Activated T-helper 17 cell treated with anti-CD3 and anti-CD28 coated beads, Interleukin-2, amount 50 U/mL, for 72 hours (primary cell): ENCODE data around the gene DEFB113. TPM values are rescaled to one million over a fixed set of nuclear protein-coding genes. Genes with fewer than 3 reads are reported as not detected.
A peak's percentile ranks its signal among the peaks of the same experiment; 100 is the strongest.

Source experiments
- ATAC-seq: fragments of 150-1000 bp; cut with Tn5 transposase; replicated peaks from 2 replicates; pipeline ENCODE4 v1.10.0; 2021; ENCODE audit warnings: mild to moderate bottlenecking, moderate library complexity
- H3K27ac Mint-ChIP-seq: one replicate; pipeline ENCODE4 v1.8.0; 2022; ENCODE audit warnings: mixed read lengths
- H3K27me3 Mint-ChIP-seq: one replicate; pipeline ENCODE4 v1.8.0; 2022; ENCODE audit warnings: mixed read lengths
- H3K36me3 Mint-ChIP-seq: one replicate; pipeline ENCODE4 v1.8.0; 2022; ENCODE audit warnings: low read depth, mild to moderate bottlenecking, mixed read lengths
- H3K4me1 Mint-ChIP-seq: one replicate; pipeline ENCODE4 v1.8.0; 2022; ENCODE audit warnings: mixed read lengths
- H3K4me3 Mint-ChIP-seq: one replicate; pipeline ENCODE4 v1.8.0; 2022; ENCODE audit warnings: mild to moderate bottlenecking, mixed read lengths
- H3K9me3 Mint-ChIP-seq: one replicate; pipeline ENCODE4 v1.8.0; 2022; ENCODE audit warnings: mixed read lengths
- total RNA-seq, 2 donors: library from RNA; stranded (reverse); gene quantifications; one replicate each; pipeline ENCODE4 v1.2.3, GENCODE V29; 2022

Gene DEFB113
- total RNA-seq: not detected

- H3K4me3 Mint-ChIP-seq: no peak within 1 kb of the TSS
- H3K27ac Mint-ChIP-seq: no peak within 1 kb of the TSS
- no peaks in the 10 kb centered on the region for H3K4me1 Mint-ChIP-seq
- H3K27me3 Mint-ChIP-seq: no peaks in the 10 kb centered on the region
- ATAC-seq: no peak
- H3K36me3 Mint-ChIP-seq: no peaks in the 10 kb centered on the region
- H3K9me3 Mint-ChIP-seq: peaks cover 5% of the 10 kb centered on the region
Observed at GRCh38 chr6:49969605-49970004, at the start of gene DEFB113. Gene DEFB113, minus strand, starts transcription at chr6:49969625. Its CDS starts 0 bp downstream, at chr6:49969625.

- Mint-ChIP-seq H3K4me1 (no peaks in the 10 kb centered on the region), H3K9me3 (peaks cover 7% of the 10 kb centered on the region), H3K4me3 (no peak overlapping the region), H3K27me3 (no peaks in the 10 kb centered on the region), H3K36me3 (no peaks in the 10 kb centered on the region), H3K27ac (no peak overlapping the region)
- no peak for ATAC-seq
Observed at GRCh38 chr6:50007819-50008218, 38.4 kb upstream of the DEFB113 start.

- Mint-ChIP-seq H3K4me3 (no peak overlapping the region), H3K27ac (no peak overlapping the region)
Observed at GRCh38 chr6:50003139-50003538, 33.7 kb upstream of the DEFB113 start.

GRCh38 chr6:49995278-49995677 is 25.9 kb upstream of the DEFB113 start:
- Mint-ChIP-seq H3K27me3 (no peaks in the 10 kb centered on the region), H3K36me3 (no peaks in the 10 kb centered on the region), H3K4me3 (no peak overlapping the region), H3K27ac (no peak overlapping the region), H3K9me3 (peaks cover 9% of the 10 kb centered on the region), H3K4me1 (no peaks in the 10 kb centered on the region)
- ATAC-seq: no peak

More at GRCh38 chr6:50003139-50003538, 33.7 kb upstream of the DEFB113 start:
- H3K4me1 Mint-ChIP-seq: no peaks in the 10 kb centered on the region
- peaks cover 5% of the 10 kb centered on the region for H3K9me3 Mint-ChIP-seq
- H3K36me3 Mint-ChIP-seq: no peaks in the 10 kb centered on the region
- no peak for ATAC-seq
- H3K27me3 Mint-ChIP-seq: no peaks in the 10 kb centered on the region

GRCh38 chr6:49988900-49989299 is 19.5 kb upstream of the DEFB113 start:
- Mint-ChIP-seq H3K27me3 (no peaks in the 10 kb centered on the region), H3K27ac (no peak overlapping the region)

GRCh38 chr6:49987749-49988148 is 18.3 kb upstream of the DEFB113 start:
- Mint-ChIP-seq H3K4me1 (no peaks in the 10 kb centered on the region), H3K27me3 (no peaks in the 10 kb centered on the region), H3K9me3 (peaks cover 5% of the 10 kb centered on the region), H3K36me3 (no peaks in the 10 kb centered on the region), H3K27ac (no peak overlapping the region), H3K4me3 (no peak overlapping the region)
- ATAC-seq: no peak

More at GRCh38 chr6:49988900-49989299, 19.5 kb upstream of the DEFB113 start:
- H3K4me3 Mint-ChIP-seq: no peak overlapping the region
- no peak for ATAC-seq
- no peaks in the 10 kb centered on the region for H3K4me1 Mint-ChIP-seq
- H3K9me3 Mint-ChIP-seq: peaks cover 9% of the 10 kb centered on the region
- H3K36me3 Mint-ChIP-seq: no peaks in the 10 kb centered on the region

- no peaks in the 10 kb centered on the region for H3K36me3 Mint-ChIP-seq
- no peak overlapping the region for H3K4me3 Mint-ChIP-seq
- H3K27me3 Mint-ChIP-seq: no peaks in the 10 kb centered on the region
- no peak overlapping the region for H3K27ac Mint-ChIP-seq
- no peaks in the 10 kb centered on the region for H3K9me3 Mint-ChIP-seq
- no peak for ATAC-seq
- H3K4me1 Mint-ChIP-seq: no peaks in the 10 kb centered on the region
Observed at GRCh38 chr6:49986551-49986950, 17.1 kb upstream of the DEFB113 start.

- no peaks in the 10 kb centered on the region for H3K36me3 Mint-ChIP-seq
- no peak overlapping the region for H3K4me3 Mint-ChIP-seq
- H3K9me3 Mint-ChIP-seq: no peaks in the 10 kb centered on the region
- ATAC-seq: no peak
- H3K27me3 Mint-ChIP-seq: no peaks in the 10 kb centered on the region
- H3K27ac Mint-ChIP-seq: no peak overlapping the region
- peaks cover 5% of the 10 kb centered on the region for H3K4me1 Mint-ChIP-seq
Observed at GRCh38 chr6:49982046-49982445, 12.6 kb upstream of the DEFB113 start.

GRCh38 chr6:49980898-49981297 is 11.5 kb upstream of the DEFB113 start:
- Mint-ChIP-seq H3K27ac (no peak overlapping the region), H3K4me1 (peaks cover 5% of the 10 kb centered on the region), H3K4me3 (no peak overlapping the region), H3K36me3 (no peaks in the 10 kb centered on the region), H3K9me3 (no peaks in the 10 kb centered on the region), H3K27me3 (no peaks in the 10 kb centered on the region)
- peak; percentile 68 for ATAC-seq

GRCh38 chr6:49979584-49979983 is 10.2 kb upstream of the DEFB113 start:
- ATAC-seq: peak; percentile 37
- H3K4me1 Mint-ChIP-seq: peaks cover 5% of the 10 kb centered on the region
- H3K27me3 Mint-ChIP-seq: no peaks in the 10 kb centered on the region
- H3K36me3 Mint-ChIP-seq: no peaks in the 10 kb centered on the region
- no peaks in the 10 kb centered on the region for H3K9me3 Mint-ChIP-seq
- H3K27ac Mint-ChIP-seq: no peak overlapping the region
- H3K4me3 Mint-ChIP-seq: no peak overlapping the region

- Mint-ChIP-seq H3K4me1 (peaks cover 5% of the 10 kb centered on the region), H3K27ac (no peak overlapping the region), H3K4me3 (peak overlapping the region; percentile 9), H3K9me3 (no peaks in the 10 kb centered on the region), H3K36me3 (no peaks in the 10 kb centered on the region), H3K27me3 (no peaks in the 10 kb centered on the region)
- no peak for ATAC-seq
Observed at GRCh38 chr6:49978332-49979226, 9.2 kb upstream of the DEFB113 start.

GRCh38 chr6:49966823-49967222 is 2.6 kb downstream of the DEFB113 start:
- ATAC-seq: no peak
- Mint-ChIP-seq H3K36me3 (no peaks in the 10 kb centered on the region), H3K27ac (no peak overlapping the region), H3K27me3 (no peaks in the 10 kb centered on the region), H3K9me3 (peaks cover 5% of the 10 kb centered on the region), H3K4me1 (no peaks in the 10 kb centered on the region), H3K4me3 (no peak overlapping the region)

GRCh38 chr6:49966334-49966733 is 3.1 kb downstream of the DEFB113 start:
- Mint-ChIP-seq H3K27me3 (no peaks in the 10 kb centered on the region), H3K4me1 (no peaks in the 10 kb centered on the region), H3K27ac (no peak overlapping the region), H3K4me3 (no peak overlapping the region), H3K9me3 (peaks cover 5% of the 10 kb centered on the region), H3K36me3 (no peaks in the 10 kb centered on the region)
- no peak for ATAC-seq

GRCh38 chr6:49964064-49964463 is 5.4 kb downstream of the DEFB113 start, which contains the start of gene DEFB114:
Gene DEFB114, minus strand, starts transcription at chr6:49964164. Its CDS starts 59 bp downstream, at chr6:49964105.
- no peaks in the 10 kb centered on the region for H3K36me3 Mint-ChIP-seq
- no peak for ATAC-seq
- H3K27me3 Mint-ChIP-seq: no peaks in the 10 kb centered on the region
- peaks cover 6% of the 10 kb centered on the region for H3K9me3 Mint-ChIP-seq
- no peak within 1 kb of the TSS for H3K4me3 Mint-ChIP-seq
- no peak within 1 kb of the TSS for H3K27ac Mint-ChIP-seq
- no peaks in the 10 kb centered on the region for H3K4me1 Mint-ChIP-seq

- Mint-ChIP-seq H3K36me3 (no peaks in the 10 kb centered on the region), H3K9me3 (peaks cover 4% of the 10 kb centered on the region), H3K27ac (no peak overlapping the region), H3K4me3 (no peak overlapping the region), H3K27me3 (no peaks in the 10 kb centered on the region), H3K4me1 (no peaks in the 10 kb centered on the region)
- ATAC-seq: no peak
Observed at GRCh38 chr6:49958180-49958579, 11.2 kb downstream of the DEFB113 start.
